ENCODE data around the gene IQCE.

DNA sequence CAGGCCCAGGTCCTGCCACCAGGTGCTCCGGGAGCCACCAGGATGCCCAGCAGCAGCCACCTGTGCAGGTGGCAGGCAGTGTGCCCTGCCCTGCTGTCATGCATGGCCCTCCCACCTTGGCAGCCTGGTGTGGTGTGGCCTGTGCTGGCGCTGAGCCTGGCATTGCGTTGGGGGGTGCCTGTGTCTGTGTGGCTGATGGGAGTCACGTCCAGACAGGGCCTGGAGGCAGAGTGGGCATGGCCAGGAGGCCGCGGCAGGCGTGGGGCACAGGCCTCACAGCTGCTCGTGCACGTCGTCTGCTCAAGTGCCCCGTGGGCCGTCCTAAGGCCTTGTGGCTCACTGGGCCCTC, 81.7 kb downstream of the IQCE start:
- TF ChIP-seq, protein P1, sequence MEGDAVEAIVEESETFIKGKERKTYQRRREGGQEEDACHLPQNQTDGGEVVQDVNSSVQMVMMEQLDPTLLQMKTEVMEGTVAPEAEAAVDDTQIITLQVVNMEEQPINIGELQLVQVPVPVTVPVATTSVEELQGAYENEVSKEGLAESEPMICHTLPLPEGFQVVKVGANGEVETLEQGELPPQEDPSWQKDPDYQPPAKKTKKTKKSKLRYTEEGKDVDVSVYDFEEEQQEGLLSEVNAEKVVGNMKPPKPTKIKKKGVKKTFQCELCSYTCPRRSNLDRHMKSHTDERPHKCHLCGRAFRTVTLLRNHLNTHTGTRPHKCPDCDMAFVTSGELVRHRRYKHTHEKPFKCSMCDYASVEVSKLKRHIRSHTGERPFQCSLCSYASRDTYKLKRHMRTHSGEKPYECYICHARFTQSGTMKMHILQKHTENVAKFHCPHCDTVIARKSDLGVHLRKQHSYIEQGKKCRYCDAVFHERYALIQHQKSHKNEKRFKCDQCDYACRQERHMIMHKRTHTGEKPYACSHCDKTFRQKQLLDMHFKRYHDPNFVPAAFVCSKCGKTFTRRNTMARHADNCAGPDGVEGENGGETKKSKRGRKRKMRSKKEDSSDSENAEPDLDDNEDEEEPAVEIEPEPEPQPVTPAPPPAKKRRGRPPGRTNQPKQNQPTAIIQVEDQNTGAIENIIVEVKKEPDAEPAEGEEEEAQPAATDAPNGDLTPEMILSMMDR (IDR thresholded peaks at IDR 0.05): no peak
- TF ChIP-seq POLR2AphosphoS5 (IDR thresholded peaks at IDR 0.05; ENCODE audit: insufficient read depth in 1 of 2, low read depth in 1 of 2) (no peak), POLR2A (IDR thresholded peaks at IDR 0.05) (no peak)
